Measurements from ENCODE around the gene PRDM1.

GRCh38 chr6:106114492-106114891 is 28.4 kb downstream of the PRDM1 start:
- TF ChIP-seq CTCF (IDR thresholded peaks at IDR 0.05 in 4 of 5, conservative IDR thresholded peaks at IDR 0.05 in 1 of 5) = no peak
- no peak for TF ChIP-seq POLR2A (IDR thresholded peaks at IDR 0.05)

All from gastrocnemius medialis (tissue), 4 donors.